Urothelium cell line (cell line): ENCODE results near the gene LITAFD.
"Not testable (repeated sequence)": the region's sequence is repeated elsewhere in the genome, so short reads cannot be mapped to it uniquely, and the experiment has no call there.

Experiments used
- DNase-seq: peaks from one replicate; pipeline ENCODE4 v3.0.0; 2011; ENCODE audit warnings: low spot score, mixed read lengths
- FAIRE-seq: peaks from 2 replicates; lab custom pipeline; 2011; peaks lifted over from hg19 to GRCh38; lab: Jason Lieb, UNC

LITAFD gene

GRCh38 chr16:8882041-8882617, at the start of gene LITAFD:
Gene LITAFD, plus strand, starts transcription at chr16:8882351. Its CDS starts 2,005 bp downstream, at chr16:8884356.
- no peak for FAIRE-seq
- no peak for DNase-seq

GRCh38 chr16:8832717-8833105, 49.4 kb upstream of the LITAFD start:
- DNase-seq (no peak), FAIRE-seq (no peak)

- DNase-seq, FAIRE-seq: not testable (repeated sequence)
Measured at GRCh38 chr16:8836797-8837196, 45.4 kb upstream of the LITAFD start.

- not testable (repeated sequence) for FAIRE-seq, DNase-seq
Measured at GRCh38 chr16:8837594-8837993, 44.6 kb upstream of the LITAFD start.

- not testable (repeated sequence) for DNase-seq, FAIRE-seq
Measured at GRCh38 chr16:8842016-8842415, 40.1 kb upstream of the LITAFD start.

GRCh38 chr16:8843296-8843695, 38.9 kb upstream of the LITAFD start:
- not testable (repeated sequence) for FAIRE-seq, DNase-seq

- no peak for FAIRE-seq
- peak; percentile 1 for DNase-seq
Measured at GRCh38 chr16:8845699-8846298, 36.4 kb upstream of the LITAFD start.

- no peak for FAIRE-seq
- peak; percentile 1 for DNase-seq
Measured at GRCh38 chr16:8846401-8846932, 35.7 kb upstream of the LITAFD start.

GRCh38 chr16:8847145-8847544, 35.0 kb upstream of the LITAFD start:
- FAIRE-seq, result no peak
- peak; percentile 1 for DNase-seq

- DNase-seq (peak; percentile 2), FAIRE-seq (no peak)
Measured at GRCh38 chr16:8847623-8848022, 34.5 kb upstream of the LITAFD start.

GRCh38 chr16:8848231-8848938, 33.8 kb upstream of the LITAFD start:
- DNase-seq, result peak; percentile 5
- no peak for FAIRE-seq

GRCh38 chr16:8848939-8849391, 33.2 kb upstream of the LITAFD start:
- FAIRE-seq, result no peak
- DNase-seq, result peak; percentile 40

GRCh38 chr16:8849411-8850011, 32.6 kb upstream of the LITAFD start:
- DNase-seq (no peak), FAIRE-seq (no peak)

GRCh38 chr16:8850279-8850885, 31.8 kb upstream of the LITAFD start:
- FAIRE-seq, result no peak

GRCh38 chr16:8851761-8852403, 30.3 kb upstream of the LITAFD start:
- DNase-seq, result no peak
- no peak for FAIRE-seq

More at GRCh38 chr16:8850279-8850885, 31.8 kb upstream of the LITAFD start:
- no peak for DNase-seq

GRCh38 chr16:8852534-8852933, 29.6 kb upstream of the LITAFD start:
- DNase-seq (no peak), FAIRE-seq (no peak)

GRCh38 chr16:8853150-8853549, 29.0 kb upstream of the LITAFD start:
- no peak for FAIRE-seq
- DNase-seq, result no peak

GRCh38 chr16:8853611-8854010, 28.5 kb upstream of the LITAFD start:
- FAIRE-seq, result no peak
- DNase-seq, result no peak

GRCh38 chr16:8854298-8854948, 27.7 kb upstream of the LITAFD start:
- DNase-seq (no peak), FAIRE-seq (no peak)
